Measurements from ENCODE around the gene SHROOM2. TPM values are rescaled to one million over a fixed set of nuclear protein-coding genes. Genes with fewer than 3 reads are reported as not detected.

SHROOM2 gene
- total RNA-seq, 1 experiment from 2014 or later = 5.3 TPM

DNA sequence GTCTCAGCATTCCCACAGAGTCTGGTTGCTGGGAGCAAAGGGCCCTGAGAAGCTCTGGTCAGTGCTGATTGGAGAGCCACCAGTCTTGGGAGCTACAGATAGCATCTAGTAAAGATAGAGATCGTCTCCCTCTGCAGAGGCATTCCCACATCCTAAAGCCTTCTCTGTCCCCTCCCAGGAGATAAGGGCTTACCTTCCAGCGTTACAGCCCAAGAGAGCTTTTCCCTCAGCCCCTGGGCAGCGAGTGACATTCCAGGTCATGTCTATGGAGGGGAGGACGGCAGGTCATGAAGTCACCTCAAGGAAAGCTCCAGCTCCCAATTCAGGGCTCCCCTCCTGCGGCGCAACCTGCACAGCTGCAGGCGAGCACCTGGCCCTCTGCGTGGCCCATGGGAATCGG, 210.8 kb downstream of the SHROOM2 start (continued):
- TF ChIP-seq, protein P1, sequence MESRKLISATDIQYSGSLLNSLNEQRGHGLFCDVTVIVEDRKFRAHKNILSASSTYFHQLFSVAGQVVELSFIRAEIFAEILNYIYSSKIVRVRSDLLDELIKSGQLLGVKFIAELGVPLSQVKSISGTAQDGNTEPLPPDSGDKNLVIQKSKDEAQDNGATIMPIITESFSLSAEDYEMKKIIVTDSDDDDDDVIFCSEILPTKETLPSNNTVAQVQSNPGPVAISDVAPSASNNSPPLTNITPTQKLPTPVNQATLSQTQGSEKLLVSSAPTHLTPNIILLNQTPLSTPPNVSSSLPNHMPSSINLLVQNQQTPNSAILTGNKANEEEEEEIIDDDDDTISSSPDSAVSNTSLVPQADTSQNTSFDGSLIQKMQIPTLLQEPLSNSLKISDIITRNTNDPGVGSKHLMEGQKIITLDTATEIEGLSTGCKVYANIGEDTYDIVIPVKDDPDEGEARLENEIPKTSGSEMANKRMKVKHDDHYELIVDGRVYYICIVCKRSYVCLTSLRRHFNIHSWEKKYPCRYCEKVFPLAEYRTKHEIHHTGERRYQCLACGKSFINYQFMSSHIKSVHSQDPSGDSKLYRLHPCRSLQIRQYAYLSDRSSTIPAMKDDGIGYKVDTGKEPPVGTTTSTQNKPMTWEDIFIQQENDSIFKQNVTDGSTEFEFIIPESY (IDR thresholded peaks at IDR 0.05; ENCODE audit: extremely low read depth, insufficient replicate concordance, low read length) = no peak

DNA sequence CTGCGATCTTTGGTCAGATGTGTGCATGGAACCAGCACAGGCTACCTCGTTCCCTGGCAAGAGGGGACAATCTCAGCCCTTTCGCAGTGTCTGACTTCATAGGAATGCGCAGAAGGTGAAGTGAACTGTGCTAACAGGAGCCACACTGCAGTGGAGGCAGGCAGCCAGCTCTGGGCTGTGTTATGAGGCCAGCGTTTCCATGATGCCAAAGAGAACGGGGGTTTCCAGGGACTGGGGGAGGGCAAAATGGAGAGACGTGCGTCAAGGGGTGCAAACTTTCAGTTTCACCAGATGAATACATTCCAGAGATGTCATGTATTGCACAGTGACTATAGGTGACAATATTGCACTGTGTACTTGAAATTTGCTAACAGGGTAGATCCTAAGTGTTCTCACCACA, 211.3 kb downstream of the SHROOM2 start:
- ATAC-seq = no peak
- no TSS peak for BruUV-seq (replicated peaks)
- ChIA-PET CTCF (no interaction called here), POLR2A (no interaction called here), RAD21 (ENCODE audit: low non-redundant PET in 1 of 2, low total read pairs in 2 of 2, uncharacterized antibody in 2 of 2, unreplicated experiment in 2 of 2) (no interaction called here)
- H3K9me3 ChIP-seq (ENCODE audit: control insufficient read depth in 1 of 2, insufficient read depth in 1 of 2, low read depth in 1 of 2, low read length in 2 of 2) = no peaks in the 10 kb centered on the region
- H3K4me3 ChIP-seq (replicated peaks in 1 of 2; ENCODE audit: low read depth in 1 of 2, low read length in 2 of 2) = no peak overlapping the region
- TF ChIP-seq YY1 (IDR thresholded peaks at IDR 0.05; ENCODE audit: extremely low read depth, insufficient replicate concordance, low read depth, low read length) (no peak), CBX3 (IDR thresholded peaks at IDR 0.05; ENCODE audit: low read depth) (no peak), ZNF274 (IDR thresholded peaks at IDR 0.05; ENCODE audit: low read depth, low read length) (no peak), ZFX (IDR thresholded peaks at IDR 0.05) (no peak), FOSL1 (IDR thresholded peaks at IDR 0.05; ENCODE audit: low read depth) (no peak), ELF1 (IDR thresholded peaks at IDR 0.05; ENCODE audit: borderline replicate concordance, low read depth) (no peak), JUND (IDR thresholded peaks at IDR 0.05) (no peak), TCF7L2 (IDR thresholded peaks at IDR 0.05; ENCODE audit: borderline replicate concordance, extremely low read depth, insufficient read depth, insufficient read length) (no peak), RAD21 (IDR thresholded peaks at IDR 0.05; ENCODE audit: low read depth) (no peak), CEBPB (IDR thresholded peaks at IDR 0.05; ENCODE audit: low read depth) (no peak), SIN3A (IDR thresholded peaks at IDR 0.05; ENCODE audit: low read depth) (no peak)
- intact Hi-C loops (cut with micrococcal nuclease) = loop anchor here (10.0 kb wide), 1 partner anchor 113 kb away; no protein-coding TSS in a partner anchor
- H2AFZ ChIP-seq (ENCODE audit: low read depth, low read length, poor library complexity, severe bottlenecking) = no peak overlapping the region
- no peaks in the 10 kb centered on the region for H3K4me1 ChIP-seq (ENCODE audit: control insufficient read depth in 1 of 2, insufficient read depth in 2 of 2, low read length in 2 of 2)
- no peaks in the 10 kb centered on the region for H4K20me1 ChIP-seq (ENCODE audit: insufficient read depth)
- no peak overlapping the region for H3K27ac ChIP-seq (ENCODE audit: low read depth, low read length)
- H3K27me3 ChIP-seq (ENCODE audit: insufficient read depth, low read length) = no peaks in the 10 kb centered on the region
- no peak overlapping the region for H3K9ac ChIP-seq (ENCODE audit: low read length)
- no peaks in the 10 kb centered on the region for H3K36me3 ChIP-seq (ENCODE audit: control insufficient read depth in 1 of 2, insufficient read depth in 2 of 2, low read length in 2 of 2)
- no peak for DNase-seq (ENCODE audit: low read depth, low spot score)
- no peaks in the 10 kb centered on the region for H3K9me2 ChIP-seq (ENCODE audit: insufficient read depth)
- H3K4me2 ChIP-seq (ENCODE audit: low read length) = no peak overlapping the region
- no peaks in the 10 kb centered on the region for H3K79me2 ChIP-seq (ENCODE audit: insufficient read depth, low read length)

Other genes with a start within 250 kb of the SHROOM2 start
- 1.8 TPM for gene GPR143, start 20.6 kb upstream of the SHROOM2 start, total RNA-seq (2021; ENCODE audit: unreplicated experiment)
- gene CLDN34, start 180.9 kb downstream of the SHROOM2 start, total RNA-seq (2021; ENCODE audit: unreplicated experiment) = not detected

Data from HCT116 (cell line).